Measurements from ENCODE around the gene PLK1.

DNA sequence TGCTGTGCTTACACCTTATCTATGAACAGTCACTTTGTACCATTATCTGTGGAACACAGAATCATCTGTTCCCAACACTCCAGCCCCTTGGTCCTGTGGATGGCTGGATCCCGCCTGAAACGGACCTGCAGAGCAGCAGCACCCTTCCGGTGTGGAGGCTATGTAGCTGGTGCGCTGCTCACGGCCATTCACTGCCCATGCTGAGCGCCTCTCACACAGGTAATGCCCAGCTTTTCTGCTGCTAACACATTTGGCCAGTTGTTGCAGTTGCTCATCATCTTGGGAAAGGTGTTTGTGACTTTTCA lies 11.4 kb upstream of the PLK1 start:
- TF ChIP-seq, protein P1, sequence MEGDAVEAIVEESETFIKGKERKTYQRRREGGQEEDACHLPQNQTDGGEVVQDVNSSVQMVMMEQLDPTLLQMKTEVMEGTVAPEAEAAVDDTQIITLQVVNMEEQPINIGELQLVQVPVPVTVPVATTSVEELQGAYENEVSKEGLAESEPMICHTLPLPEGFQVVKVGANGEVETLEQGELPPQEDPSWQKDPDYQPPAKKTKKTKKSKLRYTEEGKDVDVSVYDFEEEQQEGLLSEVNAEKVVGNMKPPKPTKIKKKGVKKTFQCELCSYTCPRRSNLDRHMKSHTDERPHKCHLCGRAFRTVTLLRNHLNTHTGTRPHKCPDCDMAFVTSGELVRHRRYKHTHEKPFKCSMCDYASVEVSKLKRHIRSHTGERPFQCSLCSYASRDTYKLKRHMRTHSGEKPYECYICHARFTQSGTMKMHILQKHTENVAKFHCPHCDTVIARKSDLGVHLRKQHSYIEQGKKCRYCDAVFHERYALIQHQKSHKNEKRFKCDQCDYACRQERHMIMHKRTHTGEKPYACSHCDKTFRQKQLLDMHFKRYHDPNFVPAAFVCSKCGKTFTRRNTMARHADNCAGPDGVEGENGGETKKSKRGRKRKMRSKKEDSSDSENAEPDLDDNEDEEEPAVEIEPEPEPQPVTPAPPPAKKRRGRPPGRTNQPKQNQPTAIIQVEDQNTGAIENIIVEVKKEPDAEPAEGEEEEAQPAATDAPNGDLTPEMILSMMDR (IDR thresholded peaks at IDR 0.05; ENCODE audit: low read length) = no peak
- no peak for TF ChIP-seq EZH2 (optimal IDR thresholded peaks at IDR 0.05; ENCODE audit: low read depth, low read length)
